H1 (cell line): ENCODE data around the gene TDRD12. TPM values are rescaled to one million over a fixed set of nuclear protein-coding genes. Genes with fewer than 3 reads are reported as not detected.

Source experiments
- GTF2F1 ChIP-seq: IDR thresholded peaks from 2 replicates; pipeline ENCODE4 v1.6.1; 2012; ENCODE audit warnings: low read depth, low read length, improper control_type of control experiment, borderline replicate concordance
- polyA plus RNA-seq, 7 experiments: library from polyadenylated mRNA; depleted of rRNA in 3 of 7; stranded (reverse) in 5 of 7; unstranded in 2 of 7; fragments of >200 nt in 5 of 7; fragments of 200-250 nt in 2 of 7; gene quantifications; 1 replicate in 5 of 7; 2 replicates in 1 of 7; 4 replicates in 1 of 7; pipeline versions ENCODE4 v1.2.1 to v1.2.3, GENCODE V29; 2011 to 2013; ENCODE audit warnings: missing spikeins in 2 of 7, mixed read lengths in 2 of 7
- total RNA-seq: library from RNA; stranded (reverse); fragmentation: NEBNext Ultra II Directional; extraction: Animal tissue kit (Norgen Biotek cat#: 25700); gene quantifications from 2 replicates; pipeline ENCODE4 v1.2.1, GENCODE V29; 2021

Gene TDRD12
- total and polyA plus RNA-seq, 2 of the 8 experiments (the other 6 are each of a cell fraction or from before 2014, with no cell fraction given) = 0.39 to 0.88 TPM

- no peak for TF ChIP-seq GTF2F1
Measured at GRCh38 chr19:32773126-32773525, 53.6 kb downstream of the TDRD12 start (continued).
